GM19193 (cell line): ENCODE data around the gene POGK.

Source experiments
- POLR2A ChIP-seq: IDR thresholded peaks from 4 replicates; pipeline ENCODE4 v1.6.1; 2011; ENCODE audit not compliant: insufficient read depth, insufficient read length; ENCODE audit errors: extremely low read depth

Gene POGK

GRCh38 chr1:166882893-166883292 lies 43.6 kb downstream of the POGK start:
- TF ChIP-seq POLR2A = no peak

GRCh38 chr1:166884040-166884642 lies 44.9 kb downstream of the POGK start:
- TF ChIP-seq POLR2A = no peak

DNA sequence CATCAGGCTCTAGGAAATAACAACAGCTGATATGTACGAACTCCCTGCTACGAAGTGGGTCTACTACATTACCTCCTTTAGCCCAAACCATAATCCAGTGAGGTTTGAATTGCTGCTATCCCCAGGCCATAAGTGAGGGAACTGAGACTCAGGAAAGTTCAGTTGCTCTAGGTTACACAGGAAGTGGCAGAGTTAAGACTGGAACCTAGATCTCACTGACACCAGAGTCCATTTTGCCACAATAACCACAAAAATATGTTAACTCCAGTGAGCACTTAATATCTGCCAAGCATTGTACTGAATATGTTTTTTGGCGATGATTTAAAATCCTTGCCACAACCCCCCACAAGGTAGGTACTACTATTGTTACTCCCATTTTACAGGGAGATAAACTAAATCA lies 45.7 kb downstream of the POGK start:
- TF ChIP-seq POLR2A = no peak

- no peak for TF ChIP-seq POLR2A
These were observed 49.3 kb downstream of the POGK start for GRCh38 chr1:166888373-166889111.

- no peak for TF ChIP-seq POLR2A
These were observed 50.5 kb downstream of the POGK start for GRCh38 chr1:166889776-166890175.

DNA sequence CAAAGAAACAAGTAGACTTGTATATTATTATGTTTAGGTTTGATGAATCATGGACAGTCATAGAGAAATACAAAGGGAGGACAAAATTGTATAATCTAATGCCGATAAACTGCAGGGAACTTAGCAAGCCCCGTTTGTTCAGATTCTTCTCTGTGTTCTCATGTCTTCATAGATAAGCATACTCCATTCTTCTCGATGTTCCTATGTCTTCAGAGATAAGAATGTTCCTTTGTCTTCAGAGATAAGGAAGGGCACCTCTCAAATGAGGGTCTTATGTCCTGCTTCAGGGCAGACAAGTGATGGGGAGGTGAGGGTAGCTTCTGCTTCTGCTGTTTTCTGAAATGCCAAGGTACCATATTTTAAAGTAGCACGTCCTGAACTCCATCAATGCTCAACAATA lies 56.5 kb downstream of the POGK start:
- TF ChIP-seq POLR2A = no peak

DNA sequence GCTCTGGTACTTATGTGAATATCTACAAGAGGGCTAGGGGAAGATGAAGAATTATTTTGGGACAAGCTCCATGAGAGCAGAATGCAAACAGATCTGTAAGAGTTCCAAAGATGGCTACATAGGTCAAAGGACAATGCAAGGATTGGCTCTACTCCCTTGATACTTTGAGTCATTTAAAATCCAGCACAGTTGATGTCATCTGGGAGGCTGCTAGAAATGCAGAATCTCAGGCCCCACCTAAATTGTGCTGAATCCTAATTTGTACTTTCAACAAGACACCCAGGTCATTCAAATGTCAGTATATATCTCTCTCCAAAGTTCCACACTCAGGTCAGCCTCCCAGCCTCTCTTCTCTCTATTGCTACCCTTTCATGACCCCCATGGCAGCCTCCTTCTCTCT lies 60.5 kb downstream of the POGK start:
- TF ChIP-seq POLR2A = no peak

GRCh38 chr1:166900987-166901386 lies 61.7 kb downstream of the POGK start:
- no peak for TF ChIP-seq POLR2A

DNA sequence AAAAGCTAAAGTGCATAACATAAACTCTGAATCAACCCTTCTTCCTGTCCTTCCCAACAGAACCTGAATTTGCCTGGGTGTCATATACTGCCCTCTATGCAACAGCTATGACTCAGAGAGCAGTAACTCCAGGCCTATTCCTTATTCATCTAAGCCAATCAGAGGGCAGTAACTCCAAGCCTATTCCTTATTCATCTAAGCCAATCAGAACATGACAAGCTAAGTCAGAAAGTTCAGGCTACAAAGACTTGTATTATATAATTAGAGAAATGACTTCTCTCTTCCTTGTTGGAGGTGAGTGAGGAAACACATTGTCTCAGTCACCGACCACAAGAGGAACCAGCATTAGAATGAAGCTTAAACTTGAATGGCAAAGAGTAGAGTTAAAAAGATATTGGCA lies 63.0 kb downstream of the POGK start:
- TF ChIP-seq POLR2A = no peak

GRCh38 chr1:166903232-166903631 lies 64.0 kb downstream of the POGK start:
- TF ChIP-seq POLR2A = no peak

DNA sequence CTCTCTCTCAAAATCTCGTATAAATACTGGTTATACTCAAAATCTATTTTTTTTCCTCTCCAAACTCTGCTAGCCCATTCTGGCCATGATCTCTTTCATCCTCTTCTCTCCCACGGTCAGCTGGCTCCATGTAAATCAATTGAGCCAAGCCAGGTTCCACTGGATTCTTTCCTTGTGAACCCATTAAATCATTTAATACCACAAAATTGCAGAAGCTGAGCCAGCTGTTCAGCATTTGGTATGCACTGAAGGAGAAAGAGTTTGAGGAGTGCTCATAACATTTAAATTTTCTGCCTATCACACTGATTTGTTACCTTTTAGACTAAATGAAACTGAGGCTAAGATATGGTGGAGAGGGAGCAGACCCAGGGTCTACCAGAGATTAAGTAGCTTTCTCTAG lies 65.9 kb downstream of the POGK start:
- no peak for TF ChIP-seq POLR2A

DNA sequence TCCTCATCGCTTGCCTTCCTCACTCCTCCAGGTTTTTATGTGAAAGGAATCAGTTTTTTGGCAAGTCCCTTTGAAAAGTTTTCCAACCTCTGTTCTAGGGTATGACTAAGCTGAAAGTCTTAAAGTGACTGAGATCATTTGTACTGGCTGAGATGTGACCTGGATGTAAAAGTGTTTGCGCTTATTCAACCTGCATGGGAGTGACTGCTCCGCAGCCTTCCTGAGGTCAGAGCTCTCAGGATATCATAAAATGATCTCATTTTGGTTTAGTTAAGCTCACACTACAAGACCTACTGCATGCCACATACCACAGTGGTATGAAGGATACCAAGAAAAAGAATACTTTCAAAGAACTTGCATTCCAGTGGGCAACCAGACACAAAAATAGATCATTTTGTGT lies 66.6 kb downstream of the POGK start:
- TF ChIP-seq POLR2A = no peak
